K562 (cell line): ENCODE data around the gene CLSTN2. TPM values are rescaled to one million over a fixed set of nuclear protein-coding genes. Genes with fewer than 3 reads are reported as not detected.

Experiments used
- ATAC-seq: fragments of 200-7000 bp; cut with Tn5 transposase; 3 replicates; pipeline ENCODE4 v1.9.1; 2020; ENCODE audit warnings: moderate library complexity
- BruUV-seq: library from RNA; stranded (reverse); fragments of 400-500 nt; replicated peaks from 2 replicates; lab custom pipeline; 2021; lab: Mats Ljungman, UMichigan
- CTCF ChIA-PET: fragments of 300-600 bp; formaldehyde crosslinking; extraction: SDS; loops from one replicate; lab custom pipeline; 2021; ENCODE audit warnings: low intra/inter-chr PET ratio; lab: Yijun Ruan, JAX
- POLR2A ChIA-PET: fragments of 300-600, 350-650 bp; sonication (Branson Sonifier 250); formaldehyde crosslinking; extraction: SDS; loops from one replicate; lab custom pipeline; 2021; ENCODE audit warnings: antibody characterized with exemption, inconsistent platforms; lab: Yijun Ruan, JAX
- DNase-seq, 4 experiments: peaks; one replicate each; pipeline versions ENCODE4 v3.0.0 to v3.0.0-alpha.2; 2011 to 2018; ENCODE audit warnings: low spot score in 3 of 4, mixed read lengths in 3 of 4; ENCODE audit errors: extremely low read depth in 1 of 4
- FAIRE-seq: peaks from 2 replicates; lab custom pipeline; 2011; peaks lifted over from hg19 to GRCh38; lab: Jason Lieb, UNC
- H2AFZ ChIP-seq: 2 replicates; pipeline ENCODE4 v1.6.0; 2011; ENCODE audit warnings: low read depth, low read length, control low read depth, inconsistent platforms
- H3K27ac ChIP-seq: fragments of 200-600 bp; 3 replicates; pipeline ENCODE4 v1.8.0; 2011; ENCODE audit warnings: low read depth, mild to moderate bottlenecking, control low read depth, inconsistent platforms, low read length, moderate library complexity, mixed read lengths; ENCODE audit errors: extremely low read depth
- H3K27me3 ChIP-seq, 2 experiments: fragments of 300-600 bp in 1 of 2; 2 replicates in 1 of 2; 3 replicates in 1 of 2; pipeline versions ENCODE4 v1.6.0 to v1.8.0; 2011; ENCODE audit warnings: inconsistent platforms in 2 of 2, low read length in 2 of 2, mild to moderate bottlenecking in 1 of 2, mixed read lengths in 1 of 2, moderate library complexity in 1 of 2; ENCODE audit not compliant: control insufficient read depth in 2 of 2, insufficient read depth in 2 of 2
- H3K36me3 ChIP-seq: fragments of 300-600 bp; 3 replicates; pipeline ENCODE4 v1.8.0; 2011; ENCODE audit warnings: mild to moderate bottlenecking, low read length, inconsistent platforms; ENCODE audit not compliant: control insufficient read depth, insufficient read depth
- H3K4me1 ChIP-seq, 2 experiments: fragments of 200-600 bp in 1 of 2; replicated peaks in 1 of 2; 2 replicates in 1 of 2; 3 replicates in 1 of 2; pipeline versions ENCODE4 v1.5.1 to v1.8.0; 2011; ENCODE audit warnings: inconsistent platforms in 2 of 2, low read length in 2 of 2, mild to moderate bottlenecking in 1 of 2, mixed read lengths in 1 of 2, moderate library complexity in 1 of 2; ENCODE audit not compliant: control insufficient read depth in 2 of 2, insufficient read depth in 2 of 2
- H3K4me2 ChIP-seq: 2 replicates; pipeline ENCODE4 v1.6.1; 2011; ENCODE audit warnings: low read length, control low read depth, inconsistent platforms, mixed read lengths; ENCODE audit not compliant: insufficient read depth
- H3K4me3 ChIP-seq: fragments of 200-600 bp; sonication (generic), shearing (Covaris generic); 2 replicates; pipeline ENCODE4 v1.5.1; 2016; ENCODE audit warnings: control low read depth, inconsistent platforms
- H3K79me2 ChIP-seq: fragments of 200-600 bp; 3 replicates; pipeline ENCODE4 v1.8.0; 2011; ENCODE audit warnings: low read length, inconsistent platforms; ENCODE audit not compliant: control insufficient read depth, insufficient read depth
- H3K9ac ChIP-seq, 2 experiments: 2 replicates each; pipeline versions ENCODE4 v1.6.0 to v1.6.1; 2011; ENCODE audit warnings: low read depth in 2 of 2, low read length in 2 of 2, control low read depth in 1 of 2, inconsistent platforms in 1 of 2, mild to moderate bottlenecking in 1 of 2, mixed read lengths in 1 of 2; ENCODE audit not compliant: insufficient read depth in 1 of 2
- H3K9me1 ChIP-seq: one replicate; pipeline ENCODE4 v1.6.0; 2011; ENCODE audit warnings: inconsistent platforms, mild to moderate bottlenecking, low read length, moderate library complexity; ENCODE audit not compliant: control insufficient read depth, insufficient read depth
- H3K9me3 ChIP-seq: replicated peaks from 2 replicates; pipeline ENCODE4 v1.5.1; 2011; ENCODE audit warnings: low read depth, low read length, inconsistent platforms; ENCODE audit not compliant: control insufficient read depth, insufficient read depth
- H4K20me1 ChIP-seq: replicated peaks from 2 replicates; pipeline ENCODE4 v1.6.1; 2011; ENCODE audit warnings: low read length, inconsistent platforms, mixed read lengths; ENCODE audit not compliant: control insufficient read depth, insufficient read depth
- ELF1 ChIP-seq: fragments of 200-800 bp; sonication (Bioruptor generic); IDR thresholded peaks from 2 replicates; pipeline ENCODE4 v1.6.1; 2016; ENCODE audit warnings: missing genetic modification characterization, missing compliant biosample characterization
- FOXJ3 ChIP-seq: sonication (generic); formaldehyde crosslinking; IDR thresholded peaks from 2 replicates; pipeline ENCODE4 v1.4.0; 2020; ENCODE audit warnings: mild to moderate bottlenecking, missing genetic modification reagents
- PURB ChIP-seq: sonication (generic); formaldehyde crosslinking; IDR thresholded peaks from 2 replicates; pipeline ENCODE4 v1.9.0; 2021; ENCODE audit warnings: low read depth, mild to moderate bottlenecking, missing genetic modification reagents
- RBM22 ChIP-seq: fragments of 200-400 bp; formaldehyde crosslinking; IDR thresholded peaks from 2 replicates; pipeline ENCODE4 v1.6.1; 2018; ENCODE audit warnings: low read length, low read depth; ENCODE audit not compliant: poor library complexity, severe bottlenecking
- SMAD4 ChIP-seq: fragments of 250-450 bp; sonication (Bioruptor Pico); conservative IDR thresholded peaks from 2 replicates; pipeline ENCODE4 v1.8.0; 2021; ENCODE audit warnings: inconsistent platforms, mild to moderate bottlenecking, moderate library complexity
- SMARCA4 ChIP-seq: fragments of 450-650 bp; IDR thresholded peaks from 2 replicates; pipeline ENCODE4 v1.6.1; 2016
- SOX6 ChIP-seq: fragments of 450-650 bp; IDR thresholded peaks from 2 replicates; pipeline ENCODE4 v1.6.1; 2014; ENCODE audit warnings: mild to moderate bottlenecking
- STAG1 ChIP-seq: sonication (generic); formaldehyde crosslinking; IDR thresholded peaks from 2 replicates; pipeline ENCODE4 v1.5.0; 2020; ENCODE audit warnings: missing genetic modification reagents, borderline replicate concordance
- TAF9B ChIP-seq: fragments of 450-650 bp; IDR thresholded peaks from 2 replicates; pipeline ENCODE4 v1.6.1; 2018; ENCODE audit warnings: mild to moderate bottlenecking; ENCODE audit not compliant: partially characterized antibody
- TCFL5 ChIP-seq: fragments of 250-450 bp; sonication (Bioruptor Pico); conservative IDR thresholded peaks from 2 replicates; pipeline ENCODE4 v1.6.1; 2021; ENCODE audit warnings: mild to moderate bottlenecking, moderate library complexity, matching md5 sums
- ZNF444 ChIP-seq: fragments of 250-450 bp; sonication (Bioruptor Pico); IDR thresholded peaks from 2 replicates; pipeline ENCODE4 v1.4.0; 2020; ENCODE audit warnings: mild to moderate bottlenecking, moderate library complexity
- WGBS: fragments of 100-300 bp; shearing (Covaris generic); methylation state at CpG from one replicate; pipeline ENCODE4 v1.1.6; 2016; ENCODE audit warnings: low coverage, mixed read lengths; ENCODE audit not compliant: insufficient coverage; ENCODE audit errors: missing lambda C conversion rate; 5-methylcytosine and 5-hydroxymethylcytosine counted together
- in situ Hi-C: fragments of 300-500 bp; cut with MboI; formaldehyde crosslinking; loops from 4 replicates; pipeline ENCODE4 v1.15.0; 2018; ENCODE audit warnings: inconsistent platforms, mixed read lengths
- intact Hi-C: fragments of 100-400 bp; cut with micrococcal nuclease; formaldehyde crosslinking; loops from 2 replicates; pipeline ENCODE4 v1.14.2; 2022
- polyA plus RNA-seq, 8 experiments: library from polyadenylated mRNA; depleted of rRNA in 4 of 8; stranded (reverse) in 5 of 8; unstranded in 3 of 8; fragments of >200 nt; fragmentation: Nextera tagmentation in 2 of 8; fragmentation: Illumina TruSeq in 1 of 8; extraction: Ambion mirVana in 2 of 8; extraction: Trizol in 1 of 8; gene quantifications; 2 replicates each; pipeline versions ENCODE4 v1.2.1 to v1.2.3, GENCODE V29; 2011 to 2014; ENCODE audit warnings: inconsistent platforms in 1 of 8, missing spikeins in 1 of 8
- total RNA-seq, 7 experiments: library from RNA; depleted of rRNA in 6 of 7; stranded (reverse); fragments of >200 nt in 6 of 7; fragmentation: Illumina TruSeq in 2 of 7; extraction: Trizol in 2 of 7; gene quantifications; 2 replicates each; pipeline versions ENCODE4 v1.2.1 to v1.2.3, GENCODE V29; 2011 to 2021; ENCODE audit warnings: low replicate concordance in 1 of 7

Gene CLSTN2
- total and polyA plus RNA-seq, 9 of the 15 experiments (the other 6 are each of a cell fraction or from before 2014, with no cell fraction given) = 0.02 to 0.04 (median 0.04) TPM; not detected in 6

DNA sequence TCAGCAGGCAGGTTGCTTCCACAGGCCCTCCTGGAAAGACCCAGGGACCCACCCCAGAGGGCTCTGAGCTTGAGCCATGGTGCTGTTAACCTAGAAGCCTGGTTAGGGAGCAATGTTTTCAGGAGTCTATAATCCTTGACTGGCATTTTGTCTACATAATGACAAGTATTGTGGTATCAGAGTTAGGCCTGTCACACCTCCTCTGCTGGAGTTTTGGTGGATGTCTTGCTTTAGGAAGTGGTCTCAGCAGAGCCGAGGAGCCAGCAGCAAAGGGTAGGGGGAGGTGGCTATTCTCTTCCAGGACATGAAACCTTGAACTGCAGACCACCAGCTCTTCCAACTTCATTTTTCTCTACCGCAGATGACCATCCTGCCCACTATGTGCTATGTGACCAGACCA, 76.1 kb downstream of the CLSTN2 start:
- Histone ChIP-seq H3K79me2 (no peaks in the 10 kb centered on the region), H3K9ac (no peak overlapping the region), H3K9me3 (no peaks in the 10 kb centered on the region), H3K4me2 (no peak overlapping the region), H3K27me3 (peaks cover 0 to 6% of the 10 kb centered on the region in 2 experiments; a peak in 2 of 5 replicates), H3K4me3 (no peak overlapping the region), H3K27ac (no peak overlapping the region), H3K9me1 (no peaks in the 10 kb centered on the region), H3K4me1 (no peaks in the 10 kb centered on the region), H3K36me3 (no peaks in the 10 kb centered on the region), H2AFZ (no peak overlapping the region), H4K20me1 (no peaks in the 10 kb centered on the region)
- in situ Hi-C loops = no loop called here
- DNase-seq = no peak
- TF ChIP-seq ZNF444 (CRISPR knock-in tag) = no peak
- no peak for TF ChIP-seq TAF9B
- no peak for TF ChIP-seq TCFL5
- TF ChIP-seq PURB = no peak
- TF ChIP-seq FOXJ3 (CRISPR knock-in tag) = no peak
- TF ChIP-seq SMAD4 (CRISPR knock-in tag) = no peak
- no peak for TF ChIP-seq SMARCA4
- TF ChIP-seq STAG1 (CRISPR knock-in tag) = no peak
- TF ChIP-seq RBM22 = no peak
- no peak for TF ChIP-seq SOX6
- no peak for TF ChIP-seq ELF1
- ChIA-PET CTCF (no interaction called here), POLR2A (no interaction called here)
- no peak for FAIRE-seq
- intact Hi-C loops = no loop called here
- ATAC-seq = no peak
- WGBS = 0% methylated on average over 2 of the region's 2 CpGs
- no TSS peak for BruUV-seq
